ENCODE data around the gene SCNM1.

SCNM1 gene

GRCh38 chr1:151210830-151211229 lies 44.9 kb downstream of the SCNM1 start:
- Histone ChIP-seq H3K27ac (no peak overlapping the region), H3K4me3 (no peak overlapping the region)
- no peak for TF ChIP-seq CTCF (IDR thresholded peaks at IDR 0.05)
- DNase-seq (ENCODE audit: low spot score) = no peak

GRCh38 chr1:151211972-151212705 lies 46.2 kb downstream of the SCNM1 start:
- Histone ChIP-seq H3K4me3 (no peak overlapping the region), H3K27ac (no peak overlapping the region)
- DNase-seq (ENCODE audit: low spot score) = no peak
- TF ChIP-seq CTCF (IDR thresholded peaks at IDR 0.05) = no peak

- no peak for TF ChIP-seq CTCF (IDR thresholded peaks at IDR 0.05)
- no peak overlapping the region for H3K27ac ChIP-seq
- DNase-seq (ENCODE audit: low spot score) = no peak
- no peak overlapping the region for H3K4me3 ChIP-seq
Observed at GRCh38 chr1:151213560-151213959, 47.6 kb downstream of the SCNM1 start.
